Measurements from ENCODE around the gene ZNF3. TPM values are rescaled to one million over a fixed set of nuclear protein-coding genes. Genes with fewer than 3 reads are reported as not detected.
"Not testable (repeated sequence)": the region's sequence is repeated elsewhere in the genome, so short reads cannot be mapped to it uniquely, and the experiment has no call there.

ZNF3 gene
- polyA plus RNA-seq (2011; rRNA removed), result 35.3 and 37.0 TPM in 2 replicates
- polyA minus RNA-seq (2011; rRNA and poly(A)+ RNA removed), result 34.8 and 38.6 TPM in 2 replicates

GRCh38 chr7:100081535-100082102, at the start of gene ZNF3:
Gene ZNF3, minus strand, starts transcription at chr7:100081723. Its CDS starts 4,366 bp downstream, at chr7:100077357.
- CTCF ChIA-PET, result interaction anchor here (0.7 to 2.3 kb wide), 8 partner anchors 11 to 167 kb away, joined by 3 to 13 read pairs (median 5); no protein-coding TSS in a partner anchor
- POLR2A ChIA-PET, result interaction anchor here (0.9 to 1.1 kb wide), 2 partner anchors 20 to 32 kb away, joined by 3 to 4 read pairs; partner anchors contain the start of genes AP4M1, MCM7 and ZSCAN21
- H3K27ac ChIP-seq (ENCODE audit: low read depth, low read length), result peak within 1 kb of the TSS; percentile 84
- H3K27me3 ChIP-seq (ENCODE audit: control insufficient read depth, insufficient read depth, low read length), result no peaks in the 10 kb centered on the region
- peak within 1 kb of the TSS; percentile 95 for H3K4me3 ChIP-seq (ENCODE audit: low read depth, low read length)
- TF ChIP-seq CTCF (IDR thresholded peaks at IDR 0.05; ENCODE audit: low read depth, low read length), result peak; percentile 81
- H3K9me3 ChIP-seq (ENCODE audit: control insufficient read depth, insufficient read depth, low read length), result peaks cover 8% of the 10 kb centered on the region
- DNase-seq (ENCODE audit: low read depth, low spot score), result peak; percentile 99

- no peaks in the 10 kb centered on the region for H3K9me3 ChIP-seq (ENCODE audit: control insufficient read depth, insufficient read depth, low read length)
- peak overlapping the region; percentile 0; the same call in 1 of the 2 replicates for H3K4me3 ChIP-seq (ENCODE audit: low read depth, low read length)
- CTCF ChIA-PET, result interaction anchor here (0.6 to 5.4 kb wide), 30 partner anchors 8 to 827 kb away, joined by 3 to 65 read pairs (median 5); partner anchors contain the start of genes AP4M1, GAL3ST4, GPC2 and LAMTOR4
- POLR2A ChIA-PET, result no interaction called here
- peak; percentile 79 for TF ChIP-seq CTCF (IDR thresholded peaks at IDR 0.05; ENCODE audit: low read depth, low read length)
- H3K27me3 ChIP-seq (ENCODE audit: control insufficient read depth, insufficient read depth, low read length), result no peaks in the 10 kb centered on the region
- DNase-seq (ENCODE audit: low read depth, low spot score), result no peak
- H3K27ac ChIP-seq (ENCODE audit: low read depth, low read length), result no peak overlapping the region
Observed at GRCh38 chr7:100130608-100131453, 49.3 kb upstream of the ZNF3 start.

GRCh38 chr7:100130220-100130607, 48.7 kb upstream of the ZNF3 start:
- POLR2A ChIA-PET; DNase-seq (ENCODE audit: low read depth, low spot score); H3K4me3 ChIP-seq (ENCODE audit: low read depth, low read length); H3K9me3 ChIP-seq (ENCODE audit: control insufficient read depth, insufficient read depth, low read length); H3K27ac ChIP-seq (ENCODE audit: low read depth, low read length); H3K27me3 ChIP-seq (ENCODE audit: control insufficient read depth, insufficient read depth, low read length): not testable (repeated sequence)
- CTCF ChIA-PET, result interaction anchor here (0.6 to 5.4 kb wide), 22 partner anchors 9 to 277 kb away, joined by 3 to 65 read pairs (median 6); partner anchors contain the start of genes AP4M1, GAL3ST4, GPC2 and LAMTOR4

GRCh38 chr7:100128637-100128963, 47.1 kb upstream of the ZNF3 start:
- H3K9me3 ChIP-seq (ENCODE audit: control insufficient read depth, insufficient read depth, low read length), result no peaks in the 10 kb centered on the region
- H3K4me3 ChIP-seq (ENCODE audit: low read depth, low read length), result no peak overlapping the region
- no peak for DNase-seq (ENCODE audit: low read depth, low spot score)
- ChIA-PET CTCF (interaction anchor here (0.9 to 3.3 kb wide), 3 partner anchors 27 to 134 kb away, joined by 3 to 13 read pairs (median 4); partner anchors contain the start of genes AP4M1 and MCM7), POLR2A (interaction anchor here (0.9 kb wide), 1 partner anchor 28 kb away, joined by 4 read pairs; the partner anchor contains the start of gene MCM7)
- H3K27me3 ChIP-seq (ENCODE audit: control insufficient read depth, insufficient read depth, low read length), result no peaks in the 10 kb centered on the region
- TF ChIP-seq CTCF (IDR thresholded peaks at IDR 0.05; ENCODE audit: low read depth, low read length), result no peak
- H3K27ac ChIP-seq (ENCODE audit: low read depth, low read length), result no peak overlapping the region

GRCh38 chr7:100127866-100128636, 46.5 kb upstream of the ZNF3 start:
- ChIA-PET CTCF (interaction anchor here (0.9 to 3.3 kb wide), 3 partner anchors 26 to 134 kb away, joined by 3 to 13 read pairs (median 4); partner anchors contain the start of genes AP4M1 and MCM7), POLR2A (interaction anchor here (0.9 kb wide), 1 partner anchor 27 kb away, joined by 4 read pairs; the partner anchor contains the start of gene MCM7)
- no peaks in the 10 kb centered on the region for H3K27me3 ChIP-seq (ENCODE audit: control insufficient read depth, insufficient read depth, low read length)
- no peak for TF ChIP-seq CTCF (IDR thresholded peaks at IDR 0.05; ENCODE audit: low read depth, low read length)
- H3K27ac ChIP-seq (ENCODE audit: low read depth, low read length), result no peak overlapping the region
- no peak for DNase-seq (ENCODE audit: low read depth, low spot score)
- no peaks in the 10 kb centered on the region for H3K9me3 ChIP-seq (ENCODE audit: control insufficient read depth, insufficient read depth, low read length)
- H3K4me3 ChIP-seq (ENCODE audit: low read depth, low read length), result peak overlapping the region; percentile 96

All from AG04450 (cell line).